Measurements from ENCODE around the gene ARHGAP26.
A peak's percentile ranks its signal among the peaks of the same experiment; 100 is the strongest.

Gene ARHGAP26, protein sequence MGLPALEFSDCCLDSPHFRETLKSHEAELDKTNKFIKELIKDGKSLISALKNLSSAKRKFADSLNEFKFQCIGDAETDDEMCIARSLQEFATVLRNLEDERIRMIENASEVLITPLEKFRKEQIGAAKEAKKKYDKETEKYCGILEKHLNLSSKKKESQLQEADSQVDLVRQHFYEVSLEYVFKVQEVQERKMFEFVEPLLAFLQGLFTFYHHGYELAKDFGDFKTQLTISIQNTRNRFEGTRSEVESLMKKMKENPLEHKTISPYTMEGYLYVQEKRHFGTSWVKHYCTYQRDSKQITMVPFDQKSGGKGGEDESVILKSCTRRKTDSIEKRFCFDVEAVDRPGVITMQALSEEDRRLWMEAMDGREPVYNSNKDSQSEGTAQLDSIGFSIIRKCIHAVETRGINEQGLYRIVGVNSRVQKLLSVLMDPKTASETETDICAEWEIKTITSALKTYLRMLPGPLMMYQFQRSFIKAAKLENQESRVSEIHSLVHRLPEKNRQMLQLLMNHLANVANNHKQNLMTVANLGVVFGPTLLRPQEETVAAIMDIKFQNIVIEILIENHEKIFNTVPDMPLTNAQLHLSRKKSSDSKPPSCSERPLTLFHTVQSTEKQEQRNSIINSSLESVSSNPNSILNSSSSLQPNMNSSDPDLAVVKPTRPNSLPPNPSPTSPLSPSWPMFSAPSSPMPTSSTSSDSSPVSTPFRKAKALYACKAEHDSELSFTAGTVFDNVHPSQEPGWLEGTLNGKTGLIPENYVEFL

DNA sequence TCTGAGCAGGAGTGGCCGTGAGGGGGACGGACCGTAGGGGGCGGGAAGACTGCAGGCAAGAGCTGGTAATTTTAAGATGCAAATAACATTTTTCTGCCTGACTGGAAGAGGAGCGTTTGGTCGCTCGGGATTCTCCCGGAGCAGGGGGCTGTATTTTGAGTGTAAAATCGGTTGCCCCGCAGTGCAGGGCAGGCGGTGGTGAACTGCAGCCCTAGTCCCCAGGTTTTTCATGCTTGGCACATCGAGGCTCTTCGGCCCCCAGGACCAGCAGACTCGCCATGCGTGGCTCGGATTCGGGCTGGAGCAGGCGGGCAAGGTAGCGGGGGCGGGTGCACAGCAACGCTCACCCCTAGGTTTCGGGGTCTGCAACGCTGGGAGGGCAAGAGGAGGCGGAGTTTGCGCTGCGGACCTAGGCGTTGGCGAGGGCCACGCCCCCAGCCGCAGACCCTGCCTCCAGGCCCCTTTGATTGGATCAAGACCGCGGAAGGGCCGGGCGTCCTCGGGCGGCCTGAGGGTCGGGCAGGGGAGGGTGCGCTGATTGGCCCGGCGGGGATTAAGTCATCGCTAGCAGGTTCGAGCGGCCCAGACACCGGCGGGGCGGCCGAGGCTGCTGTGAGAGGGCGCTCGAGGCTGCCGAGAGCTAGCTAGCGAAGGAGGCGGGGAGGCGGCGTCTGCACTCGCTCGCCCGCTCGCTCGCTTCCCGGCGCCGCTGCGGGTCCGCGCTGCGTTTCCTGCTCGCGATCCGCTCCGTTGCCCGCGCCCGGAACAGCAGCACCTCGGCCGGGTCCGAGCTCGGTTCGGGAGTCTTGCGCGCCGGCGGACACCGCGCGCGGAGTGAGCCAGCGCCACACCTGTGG is at the start of gene ARHGAP26:
TSS of gene ARHGAP26 (plus strand) at position 585 of the 857 bp plus-strand sequence. CDS start 385 bp downstream, outside the sequence.
- Histone ChIP-seq H3K27me3 (ENCODE audit: control insufficient read depth, low read length) (peaks cover 40% of the 10 kb centered on the region), H3K4me1 (ENCODE audit: control insufficient read depth, low read length) (peaks cover 16% of the 10 kb centered on the region), H3K4me2 (ENCODE audit: low read length) (peak within 1 kb of the TSS; percentile 86), H3K4me3 (ENCODE audit: low read length) (peak within 1 kb of the TSS; percentile 83), H3K36me3 (ENCODE audit: control insufficient read depth, low read length) (no peaks in the 10 kb centered on the region), H3F3A (ENCODE audit: control insufficient read depth, insufficient read depth) (no peaks in the 10 kb centered on the region), H3K79me2 (ENCODE audit: control insufficient read depth, low read length) (no peaks in the 10 kb centered on the region), H4K20me1 (ENCODE audit: control insufficient read depth, insufficient read depth, low read depth, low read length) (no peaks in the 10 kb centered on the region), H3K27ac (ENCODE audit: low read depth, low read length) (no peak within 1 kb of the TSS), H3K9me3 (ENCODE audit: control insufficient read depth, insufficient read depth, low read length) (no peaks in the 10 kb centered on the region), H3K9me2 (replicated peaks; ENCODE audit: control insufficient read depth, low read length) (no peaks in the 10 kb centered on the region)
- TF ChIP-seq EZH2phosphoT487 (IDR thresholded peaks at IDR 0.05; ENCODE audit: borderline replicate concordance, low read length), result no peak
- TF ChIP-seq, protein P1, sequence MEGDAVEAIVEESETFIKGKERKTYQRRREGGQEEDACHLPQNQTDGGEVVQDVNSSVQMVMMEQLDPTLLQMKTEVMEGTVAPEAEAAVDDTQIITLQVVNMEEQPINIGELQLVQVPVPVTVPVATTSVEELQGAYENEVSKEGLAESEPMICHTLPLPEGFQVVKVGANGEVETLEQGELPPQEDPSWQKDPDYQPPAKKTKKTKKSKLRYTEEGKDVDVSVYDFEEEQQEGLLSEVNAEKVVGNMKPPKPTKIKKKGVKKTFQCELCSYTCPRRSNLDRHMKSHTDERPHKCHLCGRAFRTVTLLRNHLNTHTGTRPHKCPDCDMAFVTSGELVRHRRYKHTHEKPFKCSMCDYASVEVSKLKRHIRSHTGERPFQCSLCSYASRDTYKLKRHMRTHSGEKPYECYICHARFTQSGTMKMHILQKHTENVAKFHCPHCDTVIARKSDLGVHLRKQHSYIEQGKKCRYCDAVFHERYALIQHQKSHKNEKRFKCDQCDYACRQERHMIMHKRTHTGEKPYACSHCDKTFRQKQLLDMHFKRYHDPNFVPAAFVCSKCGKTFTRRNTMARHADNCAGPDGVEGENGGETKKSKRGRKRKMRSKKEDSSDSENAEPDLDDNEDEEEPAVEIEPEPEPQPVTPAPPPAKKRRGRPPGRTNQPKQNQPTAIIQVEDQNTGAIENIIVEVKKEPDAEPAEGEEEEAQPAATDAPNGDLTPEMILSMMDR (IDR thresholded peaks at IDR 0.05; ENCODE audit: low read depth, low read length, poor library complexity, severe bottlenecking), result no peak

DNA sequence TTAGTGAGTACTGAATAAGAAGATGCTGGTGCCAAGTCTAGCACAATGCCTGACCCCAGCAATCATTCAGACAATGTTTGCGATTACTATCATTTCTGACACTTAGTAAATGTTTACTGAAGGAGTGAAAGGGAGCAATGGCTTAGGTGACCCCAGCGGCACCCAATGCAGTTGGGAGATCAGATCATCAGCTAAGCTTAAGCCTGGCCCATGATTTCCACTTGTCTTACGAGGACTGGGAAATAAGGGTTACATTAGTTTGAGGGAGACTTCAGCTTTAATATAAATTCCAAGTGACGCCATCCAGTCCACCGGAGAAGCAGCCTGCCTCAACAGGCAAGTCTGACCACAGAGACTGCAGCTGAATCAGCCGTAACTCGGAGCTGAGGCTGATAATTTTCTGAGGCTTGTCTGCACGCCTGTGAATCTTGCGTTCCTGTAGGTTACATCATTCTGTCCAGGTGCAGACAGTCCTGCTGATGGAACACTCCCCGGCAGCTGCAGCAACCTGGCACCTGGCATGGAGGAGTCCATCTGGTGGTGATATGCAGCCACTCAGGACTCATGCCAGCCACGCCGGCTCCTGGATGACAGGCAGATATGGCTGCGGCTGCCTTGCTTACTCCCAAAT is 49.4 kb upstream of the ARHGAP26 start:
- Histone ChIP-seq H3K4me1 (ENCODE audit: control insufficient read depth, low read length) (no peaks in the 10 kb centered on the region), H3K9me3 (ENCODE audit: control insufficient read depth, insufficient read depth, low read length) (no peaks in the 10 kb centered on the region), H4K20me1 (ENCODE audit: control insufficient read depth, insufficient read depth, low read depth, low read length) (no peaks in the 10 kb centered on the region), H3K27me3 (ENCODE audit: control insufficient read depth, low read length) (peaks cover 7% of the 10 kb centered on the region), H3K79me2 (ENCODE audit: control insufficient read depth, low read length) (no peaks in the 10 kb centered on the region), H3K4me3 (ENCODE audit: low read length) (no peak overlapping the region), H3F3A (ENCODE audit: control insufficient read depth, insufficient read depth) (no peaks in the 10 kb centered on the region), H3K4me2 (ENCODE audit: low read length) (no peak overlapping the region), H3K27ac (ENCODE audit: low read depth, low read length) (no peak overlapping the region), H3K36me3 (ENCODE audit: control insufficient read depth, low read length) (no peaks in the 10 kb centered on the region), H3K9me2 (replicated peaks; ENCODE audit: control insufficient read depth, low read length) (no peaks in the 10 kb centered on the region)
- no peak for TF ChIP-seq EZH2phosphoT487 (IDR thresholded peaks at IDR 0.05; ENCODE audit: borderline replicate concordance, low read length)
- TF ChIP-seq, protein P1 (IDR thresholded peaks at IDR 0.05; ENCODE audit: low read depth, low read length, poor library complexity, severe bottlenecking), result no peak

DNA sequence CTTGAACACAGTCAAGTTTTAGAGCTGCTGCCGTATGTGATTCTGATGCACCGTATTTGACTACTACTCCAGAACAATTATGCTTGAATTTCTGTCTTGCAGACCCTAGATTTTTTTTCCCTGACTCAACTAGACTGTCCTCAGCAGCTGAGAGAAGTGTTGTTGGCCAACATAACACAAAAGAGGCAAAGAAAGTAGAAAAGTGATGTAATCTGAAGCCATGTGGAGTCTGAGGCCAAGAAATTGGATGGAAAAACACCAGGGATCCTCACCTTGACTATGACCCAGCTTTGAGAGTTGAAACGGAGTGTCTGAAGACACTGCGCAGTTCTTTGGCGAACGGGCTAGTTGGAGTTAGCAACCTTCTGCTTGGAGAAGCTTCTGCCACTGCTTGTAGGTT is 48.0 kb upstream of the ARHGAP26 start:
- no peaks in the 10 kb centered on the region for H3F3A ChIP-seq (ENCODE audit: control insufficient read depth, insufficient read depth)

More for the DNA sequence above, 48.0 kb upstream of the ARHGAP26 start:
- H3K4me2 ChIP-seq (ENCODE audit: low read length), result no peak overlapping the region
- no peaks in the 10 kb centered on the region for H3K4me1 ChIP-seq (ENCODE audit: control insufficient read depth, low read length)
- no peaks in the 10 kb centered on the region for H3K9me3 ChIP-seq (ENCODE audit: control insufficient read depth, insufficient read depth, low read length)
- H3K9me2 ChIP-seq (replicated peaks; ENCODE audit: control insufficient read depth, low read length), result no peaks in the 10 kb centered on the region
- TF ChIP-seq, protein P1 (IDR thresholded peaks at IDR 0.05; ENCODE audit: low read depth, low read length, poor library complexity, severe bottlenecking), result no peak
- TF ChIP-seq EZH2phosphoT487 (IDR thresholded peaks at IDR 0.05; ENCODE audit: borderline replicate concordance, low read length), result no peak
- H3K27me3 ChIP-seq (ENCODE audit: control insufficient read depth, low read length), result peaks cover 4% of the 10 kb centered on the region
- H3K79me2 ChIP-seq (ENCODE audit: control insufficient read depth, low read length), result no peaks in the 10 kb centered on the region
- no peak overlapping the region for H3K27ac ChIP-seq (ENCODE audit: low read depth, low read length)
- no peaks in the 10 kb centered on the region for H4K20me1 ChIP-seq (ENCODE audit: control insufficient read depth, insufficient read depth, low read depth, low read length)
- no peaks in the 10 kb centered on the region for H3K36me3 ChIP-seq (ENCODE audit: control insufficient read depth, low read length)
- no peak overlapping the region for H3K4me3 ChIP-seq (ENCODE audit: low read length)

Data from DOHH2 (cell line).